DOHH2 (cell line): ENCODE results near the gene MYBL2.

Experiments
- H3F3A ChIP-seq: fragments of 200-600 bp; sonication (generic), shearing (Covaris generic); 2 replicates; pipeline ENCODE4 v1.6.0; 2016; ENCODE audit warnings: antibody characterized with exemption, mild to moderate bottlenecking; ENCODE audit not compliant: control insufficient read depth, insufficient read depth
- H3K27ac ChIP-seq: fragments of 200-600 bp; sonication (generic); 2 replicates; pipeline ENCODE4 v1.5.1; 2014; ENCODE audit warnings: low read depth, mild to moderate bottlenecking, low read length, moderate library complexity
- H3K27me3 ChIP-seq: fragments of 200-600 bp; sonication (generic); 2 replicates; pipeline ENCODE4 v1.6.1; 2014; ENCODE audit warnings: mild to moderate bottlenecking, low read length, mixed read lengths; ENCODE audit not compliant: control insufficient read depth
- H3K36me3 ChIP-seq: fragments of 200-600 bp; sonication (generic); 2 replicates; pipeline ENCODE4 v1.6.1; 2014; ENCODE audit warnings: mild to moderate bottlenecking, low read length, moderate library complexity, mixed read lengths; ENCODE audit not compliant: control insufficient read depth
- H3K4me1 ChIP-seq: fragments of 200-600 bp; sonication (generic); 2 replicates; pipeline ENCODE4 v1.6.1; 2014; ENCODE audit warnings: mild to moderate bottlenecking, low read length, mixed read lengths; ENCODE audit not compliant: control insufficient read depth
- H3K4me2 ChIP-seq: fragments of 200-600 bp; sonication (generic); 2 replicates; pipeline ENCODE4 v1.6.0; 2014; ENCODE audit warnings: mild to moderate bottlenecking, low read length, moderate library complexity
- H3K4me3 ChIP-seq: fragments of 200-600 bp; sonication (generic); 2 replicates; pipeline ENCODE4 v1.5.1; 2014; ENCODE audit warnings: mild to moderate bottlenecking, low read length, mixed read lengths
- H3K79me2 ChIP-seq: fragments of 200-600 bp; sonication (generic); 2 replicates; pipeline ENCODE4 v1.6.1; 2014; ENCODE audit warnings: mild to moderate bottlenecking, low read length, mixed read lengths; ENCODE audit not compliant: control insufficient read depth
- H3K9me2 ChIP-seq: fragments of 200-600 bp; sonication (generic); replicated peaks from 2 replicates; pipeline ENCODE4 v1.6.1; 2014; ENCODE audit warnings: mild to moderate bottlenecking, low read length, mixed read lengths; ENCODE audit not compliant: control insufficient read depth
- H3K9me3 ChIP-seq: fragments of 200-600 bp; sonication (generic); 2 replicates; pipeline ENCODE4 v1.6.1; 2014; ENCODE audit warnings: antibody characterized with exemption, low read length, mixed read lengths; ENCODE audit not compliant: control insufficient read depth, insufficient read depth
- H4K20me1 ChIP-seq: fragments of 200-600 bp; sonication (generic); 2 replicates; pipeline ENCODE4 v1.6.0; 2014; ENCODE audit warnings: low read depth, mild to moderate bottlenecking, antibody characterized with exemption, low read length, moderate library complexity; ENCODE audit not compliant: control insufficient read depth, insufficient read depth
- EZH2phosphoT487 ChIP-seq: fragments of 200-600 bp; sonication (generic); IDR thresholded peaks from 2 replicates; pipeline ENCODE4 v1.6.1; 2017; ENCODE audit warnings: borderline replicate concordance, mild to moderate bottlenecking, antibody characterized with exemption, low read length, moderate library complexity, mixed read lengths
- TF ChIP-seq, protein P1 (sequence below): fragments of 200-600 bp; sonication (generic); IDR thresholded peaks from one replicate; pipeline ENCODE4 v1.5.1; 2014; ENCODE audit warnings: antibody characterized with exemption, mild to moderate bottlenecking, low read depth, low read length; ENCODE audit not compliant: poor library complexity, severe bottlenecking

MYBL2 gene

DNA sequence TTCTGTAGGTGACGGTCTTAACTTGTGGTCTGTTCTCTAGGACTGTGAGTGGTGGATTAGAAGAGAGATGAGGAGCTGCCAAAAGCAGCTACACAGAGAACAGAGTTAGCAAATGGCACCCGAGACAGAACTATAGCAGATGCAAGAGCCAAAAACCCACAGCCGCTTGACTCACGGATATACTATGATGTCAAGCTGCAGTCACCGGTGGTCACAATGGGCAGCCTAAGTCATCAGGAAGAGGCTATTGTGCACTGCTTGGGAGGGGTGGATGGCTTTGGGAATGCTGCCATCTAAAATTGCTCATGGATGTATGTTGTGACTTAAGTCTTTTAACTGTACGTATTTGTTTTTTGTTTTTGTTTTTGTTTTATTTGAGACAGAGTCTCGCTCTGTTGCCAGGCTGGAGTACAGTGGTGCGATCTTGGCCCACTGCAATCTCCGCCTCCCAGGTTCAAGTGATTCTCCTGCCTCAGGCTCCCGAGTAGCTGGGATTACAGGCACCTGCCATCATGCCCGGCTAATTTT, 60.0 kb downstream of the MYBL2 start, which contains the start of gene GTSF1L:
Gene GTSF1L, minus strand, starts transcription at position 192 of the 528 bp plus-strand sequence. CDS start 308 bp downstream, outside the sequence.
- H3K4me1 ChIP-seq = peaks cover 56% of the 10 kb centered on the region
- H3K27me3 ChIP-seq = no peaks in the 10 kb centered on the region
- H3K4me3 ChIP-seq = no peak within 1 kb of the TSS
- no peaks in the 10 kb centered on the region for H3K9me3 ChIP-seq
- no peaks in the 10 kb centered on the region for H3K36me3 ChIP-seq
- H3K9me2 ChIP-seq = no peaks in the 10 kb centered on the region
- no peaks in the 10 kb centered on the region for H3K79me2 ChIP-seq
- peak within 1 kb of the TSS; percentile 30 for H3K4me2 ChIP-seq
- H4K20me1 ChIP-seq = no peaks in the 10 kb centered on the region
- no peak within 1 kb of the TSS for H3K27ac ChIP-seq
- peaks cover 9% of the 10 kb centered on the region for H3F3A ChIP-seq
- TF ChIP-seq EZH2phosphoT487 = no peak
- TF ChIP-seq, protein P1, sequence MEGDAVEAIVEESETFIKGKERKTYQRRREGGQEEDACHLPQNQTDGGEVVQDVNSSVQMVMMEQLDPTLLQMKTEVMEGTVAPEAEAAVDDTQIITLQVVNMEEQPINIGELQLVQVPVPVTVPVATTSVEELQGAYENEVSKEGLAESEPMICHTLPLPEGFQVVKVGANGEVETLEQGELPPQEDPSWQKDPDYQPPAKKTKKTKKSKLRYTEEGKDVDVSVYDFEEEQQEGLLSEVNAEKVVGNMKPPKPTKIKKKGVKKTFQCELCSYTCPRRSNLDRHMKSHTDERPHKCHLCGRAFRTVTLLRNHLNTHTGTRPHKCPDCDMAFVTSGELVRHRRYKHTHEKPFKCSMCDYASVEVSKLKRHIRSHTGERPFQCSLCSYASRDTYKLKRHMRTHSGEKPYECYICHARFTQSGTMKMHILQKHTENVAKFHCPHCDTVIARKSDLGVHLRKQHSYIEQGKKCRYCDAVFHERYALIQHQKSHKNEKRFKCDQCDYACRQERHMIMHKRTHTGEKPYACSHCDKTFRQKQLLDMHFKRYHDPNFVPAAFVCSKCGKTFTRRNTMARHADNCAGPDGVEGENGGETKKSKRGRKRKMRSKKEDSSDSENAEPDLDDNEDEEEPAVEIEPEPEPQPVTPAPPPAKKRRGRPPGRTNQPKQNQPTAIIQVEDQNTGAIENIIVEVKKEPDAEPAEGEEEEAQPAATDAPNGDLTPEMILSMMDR = no peak

DNA sequence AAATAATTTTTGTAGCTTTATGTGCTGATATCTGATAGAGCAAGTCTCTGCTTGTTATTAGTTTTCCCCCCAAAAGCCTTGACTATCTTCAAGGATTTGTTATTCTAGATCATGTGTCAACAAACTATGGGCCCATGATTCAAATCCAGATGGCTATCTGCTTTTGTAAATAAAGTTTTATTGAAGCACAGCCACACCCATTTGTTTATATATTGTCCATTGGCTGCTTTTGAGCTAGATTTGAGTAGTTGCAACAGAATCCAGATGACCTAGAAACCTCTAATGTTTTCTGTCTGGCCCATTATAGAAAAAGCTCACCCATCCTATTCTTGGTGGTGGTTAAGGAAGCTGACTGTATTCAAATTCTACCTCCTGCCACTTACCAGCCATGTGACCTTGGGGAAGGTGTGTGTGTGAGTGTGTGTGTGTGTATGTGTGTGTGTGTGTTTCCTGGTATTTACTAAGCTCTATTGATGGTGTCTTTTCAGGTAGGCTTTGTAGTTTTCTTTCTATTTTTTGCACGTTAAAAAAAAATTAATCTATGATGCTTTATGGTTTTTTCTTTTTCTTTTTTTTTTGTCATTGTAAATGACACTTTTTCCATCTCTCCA, 61.2 kb downstream of the MYBL2 start:
- Histone ChIP-seq H3K36me3 (no peaks in the 10 kb centered on the region), H3K27me3 (no peaks in the 10 kb centered on the region), H3K4me2 (peak overlapping the region; percentile 30), H3K79me2 (no peaks in the 10 kb centered on the region), H3K27ac (no peak overlapping the region), H3K4me1 (peaks cover 53% of the 10 kb centered on the region), H3F3A (0 out of 2 replicates have a peak, but pooled peaks cover 3% of the 10 kb centered on the region), H3K9me3 (no peaks in the 10 kb centered on the region), H3K9me2 (no peaks in the 10 kb centered on the region), H4K20me1 (no peaks in the 10 kb centered on the region), H3K4me3 (peak overlapping the region; percentile 22; the same call in 1 of the 2 replicates)
- TF ChIP-seq, protein P1 = no peak
- no peak for TF ChIP-seq EZH2phosphoT487

DNA sequence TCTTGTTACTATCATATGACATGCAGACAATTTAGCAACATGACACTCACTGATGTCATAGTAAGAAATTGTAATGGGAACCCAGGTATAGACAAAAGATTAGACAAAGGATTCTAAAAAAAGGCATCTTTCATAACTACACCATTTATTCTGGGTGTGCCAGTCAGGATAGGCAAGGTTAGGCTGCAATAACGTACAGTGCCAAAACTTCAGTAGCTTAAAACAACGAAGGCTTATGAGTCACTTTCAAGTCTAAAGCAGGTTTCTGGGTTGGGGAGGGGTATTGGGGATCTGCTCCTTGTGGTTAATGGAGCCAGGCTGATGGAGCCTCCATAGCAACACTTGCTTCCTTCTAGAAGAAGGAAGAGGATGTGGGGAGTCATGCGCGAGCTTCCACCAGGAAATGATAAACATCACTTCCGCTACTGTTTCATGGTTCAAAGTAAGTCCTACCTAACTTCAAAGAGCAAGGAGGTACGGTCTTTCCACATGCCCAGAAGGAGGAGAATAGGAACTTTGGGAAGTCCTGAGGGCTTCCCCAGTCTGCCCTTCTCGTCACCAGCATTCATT, 61.9 kb downstream of the MYBL2 start:
- Histone ChIP-seq H3K27ac (no peak overlapping the region), H3K4me2 (peak overlapping the region; percentile 30)
- TF ChIP-seq, protein P1 = no peak
- TF ChIP-seq EZH2phosphoT487 = no peak

More for the DNA sequence above, 61.9 kb downstream of the MYBL2 start:
- 0 out of 2 replicates have a peak, but pooled peaks cover 2% of the 10 kb centered on the region for H3F3A ChIP-seq
- no peaks in the 10 kb centered on the region for H3K9me3 ChIP-seq
- peak overlapping the region; percentile 22; the same call in 1 of the 2 replicates for H3K4me3 ChIP-seq
- H3K36me3 ChIP-seq = no peaks in the 10 kb centered on the region
- peaks cover 53% of the 10 kb centered on the region for H3K4me1 ChIP-seq
- no peaks in the 10 kb centered on the region for H3K27me3 ChIP-seq
- no peaks in the 10 kb centered on the region for H3K79me2 ChIP-seq
- H4K20me1 ChIP-seq = no peaks in the 10 kb centered on the region
- no peaks in the 10 kb centered on the region for H3K9me2 ChIP-seq
